Body of pancreas (tissue), 4 donors: Measurements from ENCODE around the gene CRACR2A. TPM values are rescaled to one million over a fixed set of nuclear protein-coding genes. Genes with fewer than 3 reads are reported as not detected.

ENCODE experiments used
- ATAC-seq: fragments of 150-250 bp; one replicate; pipeline ENCODE4 v1.9.1; 2016
- DNase-seq, 4 donors: peaks; one replicate each; pipeline ENCODE4 v3.0.0-alpha.2; 2019
- H3K27ac ChIP-seq, 4 donors: fragments of 200-600 bp; sonication (generic); 1 replicate in 3 of 4; 2 replicates in 1 of 4; pipeline versions ENCODE4 v1.5.1 to v1.6.1; 2016 to 2019; ENCODE audit warnings: mild to moderate bottlenecking in 1 of 4, mixed read lengths in 1 of 4, moderate library complexity in 1 of 4
- H3K27me3 ChIP-seq, 2 donors: fragments of 200-600 bp; sonication (generic); one replicate each; pipeline ENCODE4 v1.6.0; 2016; ENCODE audit warnings: mild to moderate bottlenecking in 1 of 2
- H3K36me3 ChIP-seq, 2 donors: fragments of 200-600 bp; sonication (generic); replicated peaks in 1 of 2; 2 replicates each; pipeline ENCODE4 v1.5.1; 2016; ENCODE audit warnings: low read depth in 2 of 2; ENCODE audit not compliant: insufficient read depth in 1 of 2
- H3K4me1 ChIP-seq: fragments of 200-600 bp; sonication (generic); one replicate; pipeline ENCODE4 v1.6.0; 2016
- H3K4me3 ChIP-seq, 2 donors: fragments of 200-600 bp; sonication (generic); 1 replicate in 1 of 2; 2 replicates in 1 of 2; pipeline ENCODE4 v1.5.1; 2016 to 2019
- H3K9me3 ChIP-seq, 3 donors: fragments of 200-600 bp; sonication (generic); 1 replicate in 2 of 3; 2 replicates in 1 of 3; pipeline ENCODE4 v1.5.1; 2016
- CTCF ChIP-seq, 7 experiments: fragments of 450-650 bp in 4 of 7; fragments of 200-600 bp in 3 of 7; sonication (generic) in 3 of 7; IDR thresholded peaks; one replicate each; pipeline ENCODE4 v1.5.1; 2016 to 2019; ENCODE audit warnings: antibody characterized with exemption in 7 of 7
- POLR2A ChIP-seq, 3 donors: fragments of 450-650 bp; IDR thresholded peaks; one replicate each; pipeline ENCODE4 v1.6.1; 2016; ENCODE audit warnings: antibody characterized with exemption in 3 of 3, mild to moderate bottlenecking in 2 of 3
- WGBS, 2 donors: methylation state at CpG; one replicate each; pipeline ENCODE4 v1.1.5; 2017; 5-methylcytosine and 5-hydroxymethylcytosine counted together
- intact Hi-C: fragments of 100-400 bp; cut with DNase I; formaldehyde crosslinking; loops from one replicate; pipeline ENCODE4 v1.15.1; 2023
- total RNA-seq, 2 donors: library from RNA; depleted of rRNA; stranded (reverse); fragments of >200 nt; gene quantifications; one replicate each; pipeline ENCODE4 v1.1.0, GENCODE V29; 2016

Gene CRACR2A
- total RNA-seq, 2 donors from 2014 or later = 7.0 to 13.8 TPM

DNA sequence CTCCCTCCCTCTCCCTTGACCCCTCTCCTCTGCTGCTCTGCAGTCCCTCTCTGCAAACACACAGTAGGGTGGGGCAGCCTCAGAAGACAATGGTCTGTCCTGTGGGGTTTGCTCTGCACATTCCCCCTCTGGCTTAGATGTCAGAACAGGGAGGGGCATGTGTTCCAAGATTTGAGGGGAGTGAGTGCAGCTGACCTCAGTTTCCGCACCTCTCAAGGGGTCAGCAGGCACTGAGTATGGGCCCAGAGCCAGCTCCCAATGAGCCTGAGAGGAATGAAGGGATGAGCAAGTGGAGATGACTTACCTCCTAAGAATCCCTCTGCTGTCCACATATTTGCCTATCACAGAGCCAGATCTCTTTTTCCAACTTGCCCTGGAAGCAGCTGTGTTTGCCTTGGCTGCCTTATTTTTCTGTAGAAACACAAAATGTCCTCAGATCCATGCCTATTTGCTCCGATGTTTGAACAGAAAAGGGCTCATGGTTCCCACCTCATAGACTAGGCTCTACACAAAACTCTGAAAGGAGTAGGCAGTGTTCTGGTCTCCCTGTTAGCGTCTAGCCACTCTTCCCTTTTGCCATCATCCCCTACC lies 111.4 kb downstream of the CRACR2A start:
- ATAC-seq = no peak
- 88% methylated on average over 3 of the region's 3 CpGs for WGBS, 2 donors
- peaks cover 7% of the 10 kb centered on the region for H3K4me1 ChIP-seq
- H3K27ac ChIP-seq = no peak overlapping the region
- no peaks in the 10 kb centered on the region for H3K36me3 ChIP-seq
- intact Hi-C loops = no loop called here
- no peak for DNase-seq
- H3K4me3 ChIP-seq = no peak overlapping the region
- TF ChIP-seq CTCF (IDR thresholded peaks at IDR 0.05) (no peak), POLR2A (IDR thresholded peaks at IDR 0.05) (no peak)
- H3K9me3 ChIP-seq = no peaks in the 10 kb centered on the region
- no peaks in the 10 kb centered on the region for H3K27me3 ChIP-seq

- no peaks in the 10 kb centered on the region for H3K9me3 ChIP-seq
- H3K4me1 ChIP-seq = no peaks in the 10 kb centered on the region
- H3K4me3 ChIP-seq = no peak overlapping the region
- ATAC-seq (no peak), DNase-seq (no peak)
- intact Hi-C loops = no loop called here
- no peak overlapping the region for H3K27ac ChIP-seq
- WGBS, 2 donors = 96 to 98% methylated on average over 5 of the region's 5 CpGs
- no peaks in the 10 kb centered on the region for H3K36me3 ChIP-seq
- TF ChIP-seq POLR2A (IDR thresholded peaks at IDR 0.05) = no peak
- TF ChIP-seq CTCF (IDR thresholded peaks at IDR 0.05) = no peak
- no peaks in the 10 kb centered on the region for H3K27me3 ChIP-seq
These were observed 116.6 kb downstream of the CRACR2A start for GRCh38 chr12:3636328-3636727.

- WGBS, 2 donors = 80 to 92% methylated on average over 6 of the region's 6 CpGs
- Histone ChIP-seq H3K9me3 (no peaks in the 10 kb centered on the region), H3K27ac (no peak overlapping the region), H3K27me3 (no peaks in the 10 kb centered on the region), H3K36me3 (no peaks in the 10 kb centered on the region), H3K4me1 (no peaks in the 10 kb centered on the region), H3K4me3 (no peak overlapping the region)
- no peak for DNase-seq
- ATAC-seq = no peak
- no peak for TF ChIP-seq POLR2A (IDR thresholded peaks at IDR 0.05)
- TF ChIP-seq CTCF (IDR thresholded peaks at IDR 0.05) = no peak
- intact Hi-C loops = no loop called here
These were observed 118.6 kb downstream of the CRACR2A start for GRCh38 chr12:3634348-3634747.

DNA sequence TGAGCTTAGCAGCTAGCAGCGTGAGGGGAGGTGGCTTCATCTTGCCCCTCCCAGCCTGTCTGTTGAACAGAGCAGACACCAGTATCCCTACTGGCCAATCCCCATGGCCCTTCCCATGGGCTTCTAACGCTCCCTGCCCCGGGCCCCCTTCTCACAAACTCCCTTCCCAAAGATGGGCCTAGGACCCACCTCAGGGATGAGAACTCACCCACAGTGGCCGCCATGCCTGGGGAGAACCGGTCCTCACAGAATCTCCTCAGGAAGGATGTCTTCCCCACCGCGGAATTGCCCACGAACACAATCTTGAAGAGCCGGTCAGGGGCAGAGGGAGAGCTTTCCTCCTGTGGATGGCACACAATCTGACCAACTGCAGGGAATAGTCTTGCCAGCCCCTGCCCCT lies 119.5 kb downstream of the CRACR2A start:
- no peaks in the 10 kb centered on the region for H3K36me3 ChIP-seq
- 94 to 97% methylated on average over 8 to 9 of the region's 9 CpGs for WGBS, 2 donors
- H3K4me1 ChIP-seq = no peaks in the 10 kb centered on the region
- no peak for DNase-seq
- no peak overlapping the region for H3K27ac ChIP-seq
- intact Hi-C loops = no loop called here
- no peak for TF ChIP-seq POLR2A (IDR thresholded peaks at IDR 0.05)
- no peak for TF ChIP-seq CTCF (IDR thresholded peaks at IDR 0.05)
- no peaks in the 10 kb centered on the region for H3K9me3 ChIP-seq
- no peak overlapping the region for H3K4me3 ChIP-seq
- no peak for ATAC-seq
- no peaks in the 10 kb centered on the region for H3K27me3 ChIP-seq

GRCh38 chr12:3632754-3633153 lies 120.2 kb downstream of the CRACR2A start:
- no peaks in the 10 kb centered on the region for H3K4me1 ChIP-seq
- no peak for TF ChIP-seq POLR2A (IDR thresholded peaks at IDR 0.05)
- TF ChIP-seq CTCF (IDR thresholded peaks at IDR 0.05) = no peak
- H3K9me3 ChIP-seq = no peaks in the 10 kb centered on the region
- ATAC-seq (no peak), DNase-seq (no peak)
- H3K4me3 ChIP-seq = no peak overlapping the region
- intact Hi-C loops = no loop called here
- WGBS, 2 donors = 93% methylated on average over 2 of the region's 2 CpGs
- no peaks in the 10 kb centered on the region for H3K27me3 ChIP-seq
- H3K27ac ChIP-seq = no peak overlapping the region
- no peaks in the 10 kb centered on the region for H3K36me3 ChIP-seq
